GM10248 (cell line): ENCODE data around the gene HPDL.
"Not testable (repeated sequence)": the region's sequence is repeated elsewhere in the genome, so short reads cannot be mapped to it uniquely, and the experiment has no call there.

ENCODE experiments used
- CTCF ChIA-PET: fragments of 300-600 bp; sonication (Branson Sonifier 250); formaldehyde crosslinking; extraction: SDS; loops from one replicate; lab custom pipeline; 2021; ENCODE audit warnings: antibody characterized with exemption; lab: Yijun Ruan, JAX
- POLR2A ChIA-PET: fragments of 350-650 bp; sonication (Branson Sonifier 250); formaldehyde crosslinking; extraction: SDS; loops from one replicate; lab custom pipeline; 2020; ENCODE audit warnings: antibody characterized with exemption; lab: Yijun Ruan, JAX
- DNase-seq: peaks from one replicate; pipeline ENCODE4 v3.0.0; 2012; ENCODE audit errors: extremely low spot score
- CTCF ChIP-seq: IDR thresholded peaks from 2 replicates; pipeline ENCODE4 v1.5.1; 2012; ENCODE audit warnings: mild to moderate bottlenecking, low read depth; ENCODE audit errors: extremely low read depth, missing control alignments, control extremely low read depth

HPDL gene

GRCh38 chr1:45326627-45327623 is at the start of gene HPDL:
Gene HPDL (plus strand): TSS chr1:45326895. CDS start chr1:45327149, 254 bp downstream.
- CTCF ChIA-PET, result interaction anchor here (1.1 to 5.4 kb wide), 11 partner anchors 10 to 313 kb away, joined by 3 to 32 read pairs (median 4); partner anchors contain the start of genes MUTYH and TOE1
- TF ChIP-seq CTCF, result no peak
- POLR2A ChIA-PET, result interaction anchor here (0.6 to 1.5 kb wide), 4 partner anchors 11 to 113 kb away, joined by 3 to 8 read pairs (median 4); partner anchors contain the start of genes MUTYH and TOE1
- peak; percentile 83 for DNase-seq

- DNase-seq, result no peak
- CTCF ChIA-PET, result interaction anchor here (0.9 to 2.0 kb wide), 3 partner anchors 10 to 18 kb away, joined by 3 to 6 read pairs (median 4); no protein-coding TSS in a partner anchor
- no peak for TF ChIP-seq CTCF
- POLR2A ChIA-PET, result no interaction called here
These were observed 44.3 kb upstream of the HPDL start for GRCh38 chr1:45282351-45282750.

- POLR2A ChIA-PET, DNase-seq, CTCF ChIA-PET: not testable (repeated sequence)
These were observed 41.8 kb upstream of the HPDL start for GRCh38 chr1:45284858-45285257.

GRCh38 chr1:45286521-45286920 is 40.2 kb upstream of the HPDL start:
- CTCF ChIA-PET, DNase-seq, POLR2A ChIA-PET: not testable (repeated sequence)

GRCh38 chr1:45291002-45291401 is 35.7 kb upstream of the HPDL start:
- POLR2A ChIA-PET, DNase-seq: not testable (repeated sequence)
- CTCF ChIA-PET, result interaction anchor here (0.8 to 2.8 kb wide), 5 partner anchors 10 to 279 kb away, joined by 4 to 19 read pairs (median 9); partner anchors contain the start of gene UROD

GRCh38 chr1:45291716-45292115 is 35.0 kb upstream of the HPDL start:
- TF ChIP-seq CTCF, result no peak
- POLR2A ChIA-PET, result no interaction called here
- DNase-seq, result no peak
- CTCF ChIA-PET, result interaction anchor here (0.8 to 2.8 kb wide), 5 partner anchors 9 to 279 kb away, joined by 4 to 19 read pairs (median 9); partner anchors contain the start of gene UROD

- POLR2A ChIA-PET, result interaction anchor here (0.7 kb wide), 1 partner anchor 276 kb away, joined by 3 read pairs; no protein-coding TSS in a partner anchor
- CTCF ChIA-PET, result interaction anchor here (0.9 to 8.4 kb wide), 7 partner anchors 15 to 511 kb away, joined by 3 to 188 read pairs (median 12); partner anchors contain the start of genes HECTD3, TESK2 and UROD
- TF ChIP-seq CTCF, result no peak
- DNase-seq, result no peak
These were observed 28.9 kb upstream of the HPDL start for GRCh38 chr1:45297666-45298356.
